PFSK-1 (cell line): ENCODE measurements around the gene COX6A2.

Experiments used
- FOXP2 ChIP-seq: optimal IDR thresholded peaks from 2 replicates; pipeline ENCODE3; 2011; ENCODE audit warnings: borderline replicate concordance, control low read depth, inconsistent platforms; ENCODE audit not compliant: insufficient read depth; ENCODE audit errors: extremely low read length, extremely low read depth
- POLR2AphosphoS5 ChIP-seq: IDR thresholded peaks from 2 replicates; pipeline ENCODE4 v1.6.1; 2012; ENCODE audit warnings: low read depth, mild to moderate bottlenecking, control low read depth, low read length, moderate library complexity
- SIN3A ChIP-seq: IDR thresholded peaks from 2 replicates; pipeline ENCODE4 v1.6.1; 2012; ENCODE audit warnings: mild to moderate bottlenecking, low read length, moderate library complexity, borderline replicate concordance; ENCODE audit not compliant: insufficient read depth
- TAF1 ChIP-seq: IDR thresholded peaks from 2 replicates; pipeline ENCODE4 v1.6.1; 2012; ENCODE audit warnings: low read length, control low read depth, borderline replicate concordance; ENCODE audit not compliant: insufficient read depth
- TF ChIP-seq, protein P1 (sequence below), 2 experiments: IDR thresholded peaks; 2 replicates each; pipeline versions ENCODE4 v1.6.1 to v1.8.0; 2011 to 2012; ENCODE audit warnings: low read depth in 2 of 2, low read length in 2 of 2, control low read depth in 1 of 2, inconsistent platforms in 1 of 2, mild to moderate bottlenecking in 1 of 2, moderate library complexity in 1 of 2; ENCODE audit not compliant: insufficient read depth in 1 of 2

Gene COX6A2

DNA sequence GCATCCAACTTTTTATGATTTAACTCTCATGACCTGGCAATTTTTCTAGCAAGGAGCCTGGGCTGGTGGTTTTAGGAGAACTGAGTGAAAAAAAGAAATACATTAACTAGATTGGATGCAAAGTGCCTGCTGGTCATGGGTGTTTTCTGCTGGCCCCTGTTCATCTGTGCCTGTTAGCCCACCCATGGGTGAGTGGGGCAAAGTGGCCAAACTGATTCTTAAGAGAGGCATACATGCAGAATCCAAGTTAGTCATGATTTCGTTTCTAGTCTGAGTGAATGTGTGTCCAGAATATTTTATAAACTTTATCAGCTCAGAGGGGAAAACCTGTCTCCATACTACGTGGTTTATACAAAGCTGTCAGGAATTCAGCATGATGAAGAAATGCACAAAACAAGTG is 39.6 kb downstream of the COX6A2 start:
- TF ChIP-seq, protein P1, sequence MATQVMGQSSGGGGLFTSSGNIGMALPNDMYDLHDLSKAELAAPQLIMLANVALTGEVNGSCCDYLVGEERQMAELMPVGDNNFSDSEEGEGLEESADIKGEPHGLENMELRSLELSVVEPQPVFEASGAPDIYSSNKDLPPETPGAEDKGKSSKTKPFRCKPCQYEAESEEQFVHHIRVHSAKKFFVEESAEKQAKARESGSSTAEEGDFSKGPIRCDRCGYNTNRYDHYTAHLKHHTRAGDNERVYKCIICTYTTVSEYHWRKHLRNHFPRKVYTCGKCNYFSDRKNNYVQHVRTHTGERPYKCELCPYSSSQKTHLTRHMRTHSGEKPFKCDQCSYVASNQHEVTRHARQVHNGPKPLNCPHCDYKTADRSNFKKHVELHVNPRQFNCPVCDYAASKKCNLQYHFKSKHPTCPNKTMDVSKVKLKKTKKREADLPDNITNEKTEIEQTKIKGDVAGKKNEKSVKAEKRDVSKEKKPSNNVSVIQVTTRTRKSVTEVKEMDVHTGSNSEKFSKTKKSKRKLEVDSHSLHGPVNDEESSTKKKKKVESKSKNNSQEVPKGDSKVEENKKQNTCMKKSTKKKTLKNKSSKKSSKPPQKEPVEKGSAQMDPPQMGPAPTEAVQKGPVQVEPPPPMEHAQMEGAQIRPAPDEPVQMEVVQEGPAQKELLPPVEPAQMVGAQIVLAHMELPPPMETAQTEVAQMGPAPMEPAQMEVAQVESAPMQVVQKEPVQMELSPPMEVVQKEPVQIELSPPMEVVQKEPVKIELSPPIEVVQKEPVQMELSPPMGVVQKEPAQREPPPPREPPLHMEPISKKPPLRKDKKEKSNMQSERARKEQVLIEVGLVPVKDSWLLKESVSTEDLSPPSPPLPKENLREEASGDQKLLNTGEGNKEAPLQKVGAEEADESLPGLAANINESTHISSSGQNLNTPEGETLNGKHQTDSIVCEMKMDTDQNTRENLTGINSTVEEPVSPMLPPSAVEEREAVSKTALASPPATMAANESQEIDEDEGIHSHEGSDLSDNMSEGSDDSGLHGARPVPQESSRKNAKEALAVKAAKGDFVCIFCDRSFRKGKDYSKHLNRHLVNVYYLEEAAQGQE (IDR thresholded peaks at IDR 0.05; ENCODE audit: insufficient read depth in 1 of 2, low read depth in 2 of 2, low read length in 2 of 2) = no peak

DNA sequence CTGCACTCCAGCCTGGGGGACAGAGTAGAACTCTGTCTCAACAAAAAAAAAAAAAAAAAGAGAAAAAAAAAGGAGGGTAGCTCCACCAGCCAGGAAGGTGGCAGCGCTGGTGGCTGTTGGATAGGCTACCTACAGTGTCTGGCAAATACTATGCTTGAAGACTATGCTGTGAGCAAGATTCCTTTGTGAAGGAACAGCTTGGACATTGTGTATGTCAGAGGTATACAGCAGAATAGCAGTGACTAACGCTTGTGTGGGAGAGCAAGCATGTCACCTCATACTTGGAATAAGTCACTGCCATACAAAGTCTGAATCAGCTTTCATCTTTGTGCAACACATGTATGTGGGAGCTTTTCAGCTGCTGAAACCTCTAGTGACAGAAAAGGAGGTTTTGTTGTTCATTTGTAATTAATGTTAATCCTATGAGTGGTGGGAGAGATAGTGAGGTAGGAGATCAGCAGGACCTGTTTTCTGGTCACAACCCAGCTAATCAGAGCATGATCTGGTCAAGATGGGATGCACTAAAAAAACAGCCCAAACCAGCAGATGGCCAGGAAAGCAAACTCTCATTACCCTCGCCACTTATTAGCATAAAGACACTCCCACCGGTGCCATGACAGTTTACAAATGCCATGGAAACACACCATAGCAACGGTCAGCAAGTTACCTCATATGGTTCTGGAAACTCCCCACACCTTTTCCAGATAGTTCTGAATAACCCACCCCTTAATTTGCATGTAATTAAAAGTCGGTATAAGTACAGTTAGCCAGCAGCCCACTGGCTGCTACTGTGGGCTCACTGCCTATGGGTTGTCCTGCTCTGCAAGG is 41.8 kb downstream of the COX6A2 start:
- TF ChIP-seq TAF1 = no peak
- no peak for TF ChIP-seq POLR2AphosphoS5
- TF ChIP-seq FOXP2 = no peak
- no peak for TF ChIP-seq SIN3A
- TF ChIP-seq, protein P1 (IDR thresholded peaks at IDR 0.05; ENCODE audit: insufficient read depth in 1 of 2, low read depth in 2 of 2, low read length in 2 of 2) = no peak

DNA sequence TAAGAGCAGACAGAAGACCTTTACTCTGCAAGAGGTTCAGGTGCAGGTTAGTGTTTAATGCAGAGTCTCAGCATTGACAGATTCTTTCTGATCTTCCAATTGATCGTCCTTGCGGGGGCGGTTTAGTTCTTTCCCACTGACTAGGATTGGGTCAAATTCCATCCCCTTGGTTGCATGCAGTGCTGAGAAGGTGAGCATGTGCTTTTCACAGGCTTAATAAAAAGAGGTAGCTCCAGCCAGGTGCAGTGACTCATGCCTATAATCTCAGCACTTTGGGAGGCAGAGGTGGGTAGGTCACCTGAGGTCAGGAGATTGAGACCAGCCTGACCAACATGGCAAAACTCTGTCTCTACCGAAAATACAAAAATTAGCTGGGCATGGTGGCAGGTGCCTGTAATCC is 42.5 kb downstream of the COX6A2 start:
- TF ChIP-seq FOXP2 = no peak
- TF ChIP-seq POLR2AphosphoS5 = no peak
- TF ChIP-seq, protein P1 (IDR thresholded peaks at IDR 0.05; ENCODE audit: insufficient read depth in 1 of 2, low read depth in 2 of 2, low read length in 2 of 2) = no peak
- no peak for TF ChIP-seq TAF1
- no peak for TF ChIP-seq SIN3A

DNA sequence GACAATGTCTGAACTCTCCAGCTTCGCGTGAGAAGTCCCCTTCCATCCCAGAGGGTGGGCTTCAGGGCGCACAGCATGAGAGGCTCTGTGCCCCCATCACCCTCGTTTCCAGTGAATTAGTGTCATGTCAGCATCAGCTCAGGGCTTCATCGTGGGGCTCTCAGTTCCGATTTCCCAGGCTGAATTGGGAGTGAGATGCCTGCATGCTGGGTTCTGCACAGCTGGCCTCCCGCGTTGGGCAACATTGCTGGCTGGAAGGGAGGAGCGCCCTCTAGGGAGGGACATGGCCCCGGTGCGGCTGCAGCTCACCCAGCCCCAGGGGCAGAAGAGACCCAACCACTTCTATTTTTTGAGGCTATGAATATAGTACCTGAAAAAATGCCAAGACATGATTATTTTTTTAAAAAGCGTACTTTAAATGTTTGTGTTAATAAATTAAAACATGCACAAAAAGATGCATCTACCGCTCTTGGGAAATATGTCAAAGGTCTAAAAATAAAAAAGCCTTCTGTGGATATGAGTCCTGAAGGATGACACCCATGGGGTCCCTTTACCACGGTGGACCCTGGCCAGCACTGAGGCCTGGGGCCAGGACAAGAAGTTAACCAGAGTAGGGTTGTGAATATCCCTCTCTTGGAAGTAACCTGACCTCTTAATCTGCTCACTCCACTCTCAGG is 45.5 kb downstream of the COX6A2 start:
- no peak for TF ChIP-seq SIN3A
- TF ChIP-seq, protein P1 (IDR thresholded peaks at IDR 0.05; ENCODE audit: insufficient read depth in 1 of 2, low read depth in 2 of 2, low read length in 2 of 2) = no peak
- peak; percentile 18 for TF ChIP-seq FOXP2

DNA sequence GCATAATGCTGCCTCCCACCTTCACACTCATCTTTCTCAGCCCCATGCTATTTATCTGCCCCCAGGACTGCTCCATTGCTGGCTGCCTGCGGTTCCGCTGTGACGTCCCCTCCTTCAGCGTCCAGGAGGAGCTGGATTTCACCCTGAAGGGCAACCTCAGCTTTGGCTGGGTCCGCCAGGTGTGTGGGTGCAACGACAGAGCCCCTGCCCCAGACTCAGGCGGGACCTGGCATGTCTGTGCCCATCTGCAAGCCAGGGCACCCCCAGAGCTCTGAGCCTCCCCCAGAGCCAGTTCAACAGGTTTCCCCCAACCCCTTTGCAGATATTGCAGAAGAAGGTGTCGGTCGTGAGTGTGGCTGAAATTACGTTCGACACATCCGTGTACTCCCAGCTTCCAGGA is 48.0 kb downstream of the COX6A2 start:
- TF ChIP-seq TAF1 (no peak), POLR2AphosphoS5 (no peak)
- TF ChIP-seq, protein P1 (IDR thresholded peaks at IDR 0.05; ENCODE audit: insufficient read depth in 1 of 2, low read depth in 2 of 2, low read length in 2 of 2) = no peak
